Neuronal stem cell (in vitro differentiated cells): ENCODE results near the gene UPP1.

Experiments
- DNase-seq: peaks from one replicate; pipeline ENCODE4 v3.0.0-alpha.2; 2013; ENCODE audit warnings: low spot score
- H2AFZ ChIP-seq: one replicate; pipeline ENCODE4 v1.6.1; 2013; ENCODE audit warnings: mild to moderate bottlenecking, low read length, inconsistent platforms
- H2AK5ac ChIP-seq: 2 replicates; pipeline ENCODE4 v1.6.1; 2013; ENCODE audit warnings: low read depth, mild to moderate bottlenecking, inconsistent platforms, low read length, moderate library complexity, mixed read lengths
- H2BK120ac ChIP-seq: 2 replicates; pipeline ENCODE4 v1.6.1; 2013; ENCODE audit warnings: low read depth, mild to moderate bottlenecking, inconsistent platforms, low read length, moderate library complexity, mixed read lengths
- H2BK12ac ChIP-seq: one replicate; pipeline ENCODE4 v1.6.1; 2013; ENCODE audit warnings: low read length, inconsistent platforms
- H2BK15ac ChIP-seq: 2 replicates; pipeline ENCODE4 v1.6.1; 2013; ENCODE audit warnings: mild to moderate bottlenecking, low read length, inconsistent platforms, mixed read lengths
- H2BK5ac ChIP-seq: one replicate; pipeline ENCODE4 v1.6.1; 2013; ENCODE audit warnings: inconsistent platforms, mild to moderate bottlenecking, low read length, moderate library complexity
- H3K14ac ChIP-seq: one replicate; pipeline ENCODE4 v1.6.1; 2013; ENCODE audit warnings: low read length, inconsistent platforms
- H3K18ac ChIP-seq: 2 replicates; pipeline ENCODE4 v1.6.1; 2013; ENCODE audit warnings: low read length, inconsistent platforms
- H3K23ac ChIP-seq: 2 replicates; pipeline ENCODE4 v1.6.1; 2013; ENCODE audit warnings: low read depth, mild to moderate bottlenecking, mixed read lengths, low read length, inconsistent platforms; ENCODE audit not compliant: poor library complexity
- H3K27ac ChIP-seq: replicated peaks from 3 replicates; pipeline ENCODE4 v1.5.1; 2013; ENCODE audit warnings: low read length, inconsistent platforms
- H3K27me3 ChIP-seq, 3 experiments: 2 replicates each; pipeline ENCODE4 v1.6.1; 2013; ENCODE audit warnings: low read length in 3 of 3, mild to moderate bottlenecking in 2 of 3, inconsistent platforms in 1 of 3, low read depth in 1 of 3, mixed read lengths in 1 of 3, moderate library complexity in 1 of 3; ENCODE audit not compliant: control insufficient read depth in 3 of 3, insufficient read depth in 3 of 3
- H3K36me3 ChIP-seq, 2 donors: replicated peaks in 1 of 2; 2 replicates each; pipeline ENCODE4 v1.6.1; 2013; ENCODE audit warnings: low read length in 2 of 2; ENCODE audit not compliant: control insufficient read depth in 2 of 2, insufficient read depth in 2 of 2
- H3K4ac ChIP-seq: 2 replicates; pipeline ENCODE4 v1.6.1; 2013; ENCODE audit warnings: inconsistent platforms, mild to moderate bottlenecking, low read length, moderate library complexity
- H3K4me1 ChIP-seq, 2 donors: 1 replicate in 1 of 2; 2 replicates in 1 of 2; pipeline ENCODE4 v1.6.1; 2013; ENCODE audit warnings: low read length in 2 of 2, low read depth in 1 of 2; ENCODE audit not compliant: control insufficient read depth in 2 of 2, insufficient read depth in 1 of 2
- H3K4me2 ChIP-seq: one replicate; pipeline ENCODE4 v1.6.1; 2013; ENCODE audit warnings: mild to moderate bottlenecking, low read length, inconsistent platforms; ENCODE audit not compliant: insufficient read depth, poor library complexity, severe bottlenecking
- H3K4me3 ChIP-seq, 2 donors: 2 replicates each; pipeline ENCODE4 v1.5.1; 2013; ENCODE audit warnings: low read length in 2 of 2, mild to moderate bottlenecking in 2 of 2, inconsistent platforms in 1 of 2, moderate library complexity in 1 of 2
- H3K79me1 ChIP-seq: one replicate; pipeline ENCODE4 v1.6.1; 2013; ENCODE audit warnings: low read depth, mild to moderate bottlenecking, inconsistent platforms, low read length, moderate library complexity
- H3K9ac ChIP-seq: one replicate; pipeline ENCODE4 v1.6.1; 2013; ENCODE audit warnings: mild to moderate bottlenecking, low read depth, low read length, inconsistent platforms; ENCODE audit not compliant: poor library complexity
- H3K9me3 ChIP-seq, 2 donors: replicated peaks in 1 of 2; 2 replicates each; pipeline versions ENCODE3 to v1.6.1; 2013; ENCODE audit warnings: low read length in 2 of 2, mild to moderate bottlenecking in 2 of 2, inconsistent platforms in 1 of 2, low read depth in 1 of 2, mixed read lengths in 1 of 2, moderate library complexity in 1 of 2; ENCODE audit not compliant: control insufficient read depth in 2 of 2, insufficient read depth in 1 of 2
- H4K8ac ChIP-seq: one replicate; pipeline ENCODE4 v1.6.1; 2013; ENCODE audit warnings: low read depth, mild to moderate bottlenecking, inconsistent platforms, low read length, moderate library complexity
- H4K91ac ChIP-seq: one replicate; pipeline ENCODE4 v1.6.1; 2013; ENCODE audit warnings: low read length, low read depth, mild to moderate bottlenecking, inconsistent platforms; ENCODE audit not compliant: poor library complexity
- WGBS, 2 donors: extraction: QIAGEN DNeasy Blood & Tissue Kit; methylation state at CpG; one replicate each; pipeline ENCODE4 v1.1.7; 2013; ENCODE audit warnings: missing lambda C conversion rate in 2 of 2, mixed read lengths in 1 of 2; ENCODE audit not compliant: insufficient read length in 2 of 2, insufficient replicate concordance in 1 of 2; ENCODE audit errors: extremely low coverage in 2 of 2; 5-methylcytosine and 5-hydroxymethylcytosine counted together

The UPP1 gene

DNA sequence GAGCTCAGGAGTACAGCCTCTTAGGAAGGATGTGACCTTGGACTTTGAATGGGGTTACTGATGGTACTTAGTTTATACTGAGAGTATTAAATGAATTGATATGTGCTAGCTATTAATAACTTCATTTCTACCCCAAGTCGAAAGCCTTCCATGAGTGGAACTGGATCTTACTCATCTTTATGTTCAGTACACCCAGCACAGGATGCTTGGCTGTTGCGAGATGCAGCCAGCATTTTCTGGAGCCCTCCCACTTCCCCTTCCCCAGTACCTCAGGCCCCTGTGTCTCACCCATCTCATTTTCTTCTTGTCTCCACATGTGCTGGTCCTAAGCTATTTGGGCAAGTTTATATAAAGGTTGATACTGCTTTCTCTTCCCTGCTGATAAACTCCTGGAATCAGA lies 7.2 kb downstream of the UPP1 start:
- no peak overlapping the region for H3K18ac ChIP-seq
- H2AK5ac ChIP-seq, result no peak overlapping the region
- H3K4ac ChIP-seq, result no peak overlapping the region
- H2AFZ ChIP-seq, result no peak overlapping the region
- H3K27me3 ChIP-seq, result no peaks in the 10 kb centered on the region
- H3K14ac ChIP-seq, result no peak overlapping the region
- H3K36me3 ChIP-seq, result peaks cover 19 to 86% of the 10 kb centered on the region in 2 donors
- DNase-seq, result no peak
- H2BK120ac ChIP-seq, result no peak overlapping the region
- H2BK12ac ChIP-seq, result no peak overlapping the region
- no peaks in the 10 kb centered on the region for H3K9me3 ChIP-seq
- no peak overlapping the region for H3K27ac ChIP-seq
- no peak overlapping the region for H3K23ac ChIP-seq
- peaks cover 0 to under 1% of the 10 kb centered on the region in 2 donors for H3K4me1 ChIP-seq
- H4K91ac ChIP-seq, result no peak overlapping the region
- no CpG with 5 or more reads among the region's 2 CpGs for WGBS, 2 donors
- H4K8ac ChIP-seq, result no peak overlapping the region
- no peak overlapping the region for H2BK5ac ChIP-seq
- H3K4me2 ChIP-seq, result no peak overlapping the region
- no peak overlapping the region for H2BK15ac ChIP-seq
- H3K4me3 ChIP-seq, result no peak overlapping the region
- no peaks in the 10 kb centered on the region for H3K79me1 ChIP-seq
- no peak overlapping the region for H3K9ac ChIP-seq

DNA sequence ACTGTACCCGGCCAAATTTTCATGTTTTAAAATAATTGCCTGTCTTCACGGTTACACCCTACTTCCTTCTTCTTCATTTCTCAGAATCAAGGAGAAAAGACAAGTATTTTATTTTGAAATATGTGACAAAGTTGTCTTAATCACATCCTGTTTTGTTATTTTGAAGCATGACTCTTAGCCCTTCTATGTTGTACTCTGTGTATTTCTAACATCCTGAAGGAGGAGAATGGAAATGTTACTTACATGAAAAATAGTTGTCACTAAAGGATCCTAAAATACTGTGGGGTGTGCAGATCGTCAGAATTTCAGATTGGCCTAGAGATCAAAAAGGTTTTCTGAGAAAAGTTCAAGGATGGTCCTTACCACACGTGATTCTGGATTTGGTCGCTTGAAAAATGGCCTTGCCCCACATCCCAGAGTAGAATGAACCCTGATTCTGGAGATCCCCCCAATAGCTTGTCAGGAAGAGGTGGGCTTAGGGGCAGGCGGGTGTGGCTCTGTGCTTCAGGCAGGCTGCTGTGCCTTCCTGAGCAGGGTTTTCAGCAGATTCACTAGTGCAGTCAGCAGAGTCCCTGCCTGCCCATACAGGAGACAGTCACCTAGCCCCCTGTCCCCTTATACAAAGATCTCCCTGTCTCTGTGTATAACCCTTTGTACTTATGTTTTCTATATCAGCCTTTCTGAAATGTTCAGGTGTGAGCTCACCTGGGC lies 8.6 kb downstream of the UPP1 start:
- no peak overlapping the region for H4K91ac ChIP-seq
- no CpG with 5 or more reads among the region's 6 CpGs for WGBS, 2 donors
- peaks cover 26 to 87% of the 10 kb centered on the region in 2 donors for H3K36me3 ChIP-seq
- H2BK120ac ChIP-seq, result no peak overlapping the region
- no peak overlapping the region for H4K8ac ChIP-seq
- no peak overlapping the region for H2BK15ac ChIP-seq
- no peak overlapping the region for H2BK12ac ChIP-seq
- H3K18ac ChIP-seq, result no peak overlapping the region
- H3K9ac ChIP-seq, result no peak overlapping the region
- H3K27me3 ChIP-seq, result no peaks in the 10 kb centered on the region
- H3K9me3 ChIP-seq, result no peaks in the 10 kb centered on the region
- H2AFZ ChIP-seq, result no peak overlapping the region
- H3K79me1 ChIP-seq, result no peaks in the 10 kb centered on the region
- no peak overlapping the region for H3K27ac ChIP-seq
- H3K23ac ChIP-seq, result no peak overlapping the region
- no peak overlapping the region for H2AK5ac ChIP-seq
- no peak overlapping the region for H2BK5ac ChIP-seq
- DNase-seq, result no peak
- no peak overlapping the region for H3K14ac ChIP-seq
- H3K4ac ChIP-seq, result no peak overlapping the region
- H3K4me1 ChIP-seq, result no peaks in the 10 kb centered on the region
- no peak overlapping the region for H3K4me2 ChIP-seq
- no peak overlapping the region for H3K4me3 ChIP-seq

DNA sequence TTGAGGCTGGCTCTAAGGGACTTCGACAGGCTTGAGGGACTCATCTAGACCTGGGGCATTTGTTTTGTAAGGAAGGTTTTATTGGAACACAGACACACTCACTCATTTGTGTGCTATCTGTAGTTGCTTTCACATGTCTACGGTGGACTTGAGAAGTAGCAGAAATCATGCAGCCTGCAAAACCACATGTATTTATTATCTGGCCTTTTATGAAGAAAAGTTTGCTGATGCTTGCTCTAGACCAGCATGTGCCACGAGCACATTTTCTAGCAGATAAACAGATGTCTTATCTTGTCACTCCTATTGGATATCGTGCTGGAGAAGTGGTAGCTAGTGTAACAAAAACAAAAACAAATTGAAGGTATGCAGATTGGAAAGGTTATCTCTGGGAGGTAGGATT lies 9.8 kb downstream of the UPP1 start:
- no peak overlapping the region for H3K4ac ChIP-seq
- peaks cover 31 to 91% of the 10 kb centered on the region in 2 donors for H3K36me3 ChIP-seq
- H3K18ac ChIP-seq, result no peak overlapping the region
- no peak overlapping the region for H3K14ac ChIP-seq
- no peak overlapping the region for H3K27ac ChIP-seq
- H3K4me2 ChIP-seq, result no peak overlapping the region
- no peak overlapping the region for H2BK12ac ChIP-seq
- H4K91ac ChIP-seq, result no peak overlapping the region
- no peak overlapping the region for H3K23ac ChIP-seq
- DNase-seq, result no peak
- no peak overlapping the region for H2BK5ac ChIP-seq
- no peaks in the 10 kb centered on the region for H3K9me3 ChIP-seq
- H3K79me1 ChIP-seq, result no peaks in the 10 kb centered on the region
- H3K27me3 ChIP-seq, result no peaks in the 10 kb centered on the region
- H3K4me1 ChIP-seq, result no peaks in the 10 kb centered on the region
- no peak overlapping the region for H3K9ac ChIP-seq
- no peak overlapping the region for H3K4me3 ChIP-seq
- no peak overlapping the region for H4K8ac ChIP-seq
- H2BK15ac ChIP-seq, result no peak overlapping the region
- no CpG with 5 or more reads among the region's 4 CpGs for WGBS, 2 donors
- no peak overlapping the region for H2BK120ac ChIP-seq
- no peak overlapping the region for H2AK5ac ChIP-seq
- H2AFZ ChIP-seq, result no peak overlapping the region

DNA sequence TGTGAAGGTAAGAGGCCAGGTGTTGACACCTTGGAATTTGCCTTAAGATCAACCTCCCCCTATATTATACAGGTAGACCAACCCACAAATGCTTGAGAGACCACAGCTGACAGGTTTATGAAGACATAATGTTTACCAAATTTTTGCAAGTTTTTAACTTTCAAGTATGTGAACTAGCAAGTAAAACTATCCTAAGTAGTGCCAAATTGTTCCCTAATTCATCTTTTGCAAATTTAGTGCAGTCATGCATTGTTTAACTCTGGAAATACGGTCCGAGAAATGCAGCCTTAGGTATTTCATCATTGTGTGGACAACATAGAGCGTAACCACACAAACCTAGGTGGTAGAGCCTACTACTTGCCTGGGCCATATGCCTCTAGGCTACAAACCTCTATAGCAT lies 10.7 kb downstream of the UPP1 start:
- no peak overlapping the region for H3K18ac ChIP-seq
- no peaks in the 10 kb centered on the region for H3K27me3 ChIP-seq
- no peak overlapping the region for H3K4ac ChIP-seq
- no peaks in the 10 kb centered on the region for H3K9me3 ChIP-seq
- WGBS, 2 donors, result no CpG with 5 or more reads among the region's 3 CpGs
- no peak overlapping the region for H2AFZ ChIP-seq
- H2BK12ac ChIP-seq, result no peak overlapping the region
- H3K23ac ChIP-seq, result no peak overlapping the region
- no peak overlapping the region for H2BK15ac ChIP-seq
- H4K91ac ChIP-seq, result no peak overlapping the region
- no peak overlapping the region for H3K4me2 ChIP-seq
- no peak overlapping the region for H3K14ac ChIP-seq
- H3K36me3 ChIP-seq, result peaks cover 27 to 88% of the 10 kb centered on the region in 2 donors
- no peak overlapping the region for H2AK5ac ChIP-seq
- no peak overlapping the region for H3K9ac ChIP-seq
- no peak for DNase-seq
- H4K8ac ChIP-seq, result no peak overlapping the region
- H2BK120ac ChIP-seq, result no peak overlapping the region
- no peaks in the 10 kb centered on the region for H3K4me1 ChIP-seq
- no peak overlapping the region for H2BK5ac ChIP-seq
- no peak overlapping the region for H3K27ac ChIP-seq
- H3K79me1 ChIP-seq, result no peaks in the 10 kb centered on the region
- H3K4me3 ChIP-seq, result no peak overlapping the region
